Measurements from ENCODE around the gene QRFPR.
"Not testable (repeated sequence)": the region's sequence is repeated elsewhere in the genome, so short reads cannot be mapped to it uniquely, and the experiment has no call there.

Gene QRFPR

GRCh38 chr4:121380776-121381462 lies at the start of gene QRFPR:
Gene QRFPR (minus strand): TSS chr4:121381018. CDS start chr4:121380647, 371 bp downstream.
- Histone ChIP-seq H3K9ac (ENCODE audit: low read depth, low read length) (peak within 1 kb of the TSS; percentile 58; the same call in 1 of the 2 replicates), H3K4me3 (ENCODE audit: low read length) (peak within 1 kb of the TSS; percentile 64)

GRCh38 chr4:121428721-121429120 lies 47.9 kb upstream of the QRFPR start:
- H3K27me3 ChIP-seq (ENCODE audit: insufficient read depth, low read length) = no peaks in the 10 kb centered on the region
- H3K27ac ChIP-seq (ENCODE audit: low read length) = no peak overlapping the region
- H3K4me3 ChIP-seq (ENCODE audit: low read length) = no peak overlapping the region
- H3K4me1 ChIP-seq (ENCODE audit: insufficient read depth, low read length) = no peaks in the 10 kb centered on the region
- no peaks in the 10 kb centered on the region for H3K9me3 ChIP-seq (ENCODE audit: insufficient read depth, low read depth, low read length)
- no peak overlapping the region for H3K9ac ChIP-seq (ENCODE audit: low read depth, low read length)
- no peaks in the 10 kb centered on the region for H3K36me3 ChIP-seq (ENCODE audit: insufficient read depth, low read depth, low read length)

More at GRCh38 chr4:121380776-121381462, at the start of gene QRFPR:
- Histone ChIP-seq H3K9me3 (ENCODE audit: insufficient read depth, low read depth, low read length) (no peaks in the 10 kb centered on the region), H3K27ac (ENCODE audit: low read length) (no peak within 1 kb of the TSS), H3K27me3 (ENCODE audit: insufficient read depth, low read length) (peaks cover 46% of the 10 kb centered on the region), H3K4me1 (ENCODE audit: insufficient read depth, low read length) (no peaks in the 10 kb centered on the region), H3K36me3 (ENCODE audit: insufficient read depth, low read depth, low read length) (no peaks in the 10 kb centered on the region)

- Histone ChIP-seq H3K4me1 (ENCODE audit: insufficient read depth, low read length) (no peaks in the 10 kb centered on the region), H3K9ac (ENCODE audit: low read depth, low read length) (no peak overlapping the region), H3K27ac (ENCODE audit: low read length) (no peak overlapping the region), H3K36me3 (ENCODE audit: insufficient read depth, low read depth, low read length) (no peaks in the 10 kb centered on the region), H3K9me3 (ENCODE audit: insufficient read depth, low read depth, low read length) (no peaks in the 10 kb centered on the region), H3K27me3 (ENCODE audit: insufficient read depth, low read length) (no peaks in the 10 kb centered on the region), H3K4me3 (ENCODE audit: low read length) (no peak overlapping the region)
Measured at GRCh38 chr4:121421594-121421993, 40.8 kb upstream of the QRFPR start.

DNA sequence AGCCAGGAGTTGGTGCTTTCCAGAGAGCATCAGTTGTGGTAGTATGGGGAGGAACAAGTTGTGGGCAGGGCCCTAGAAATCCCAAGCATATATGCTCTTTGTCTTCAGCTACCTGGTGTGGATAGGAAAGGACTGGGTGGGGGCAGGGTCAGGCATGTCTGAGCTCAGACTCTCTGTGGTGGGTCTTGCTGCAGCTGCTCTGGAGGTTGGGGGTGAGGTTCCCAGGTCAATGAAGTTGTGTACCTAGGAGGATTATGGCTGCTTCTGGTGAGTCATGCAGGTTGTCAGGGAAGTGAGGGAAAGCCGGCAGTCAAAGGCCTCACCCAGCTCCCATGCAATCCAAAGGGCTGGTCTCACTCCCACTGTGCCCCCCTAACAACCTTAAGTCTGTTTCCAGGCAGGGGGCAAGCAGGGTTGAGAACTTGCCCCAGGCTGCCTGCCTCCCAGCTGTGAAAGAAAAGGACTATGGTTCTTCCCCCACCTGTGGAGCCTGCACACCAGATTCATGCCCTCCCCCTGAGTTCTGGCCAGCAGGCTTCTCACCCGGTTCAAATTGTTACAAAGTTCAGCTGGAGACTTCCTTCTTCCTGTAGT lies 30.4 kb upstream of the QRFPR start:
- H3K36me3 ChIP-seq (ENCODE audit: insufficient read depth, low read depth, low read length) = no peaks in the 10 kb centered on the region
- H3K9ac ChIP-seq (ENCODE audit: low read depth, low read length) = no peak overlapping the region
- H3K27ac ChIP-seq (ENCODE audit: low read length) = no peak overlapping the region
- no peaks in the 10 kb centered on the region for H3K4me1 ChIP-seq (ENCODE audit: insufficient read depth, low read length)
- H3K4me3 ChIP-seq (ENCODE audit: low read length) = no peak overlapping the region
- H3K9me3 ChIP-seq (ENCODE audit: insufficient read depth, low read depth, low read length) = peaks cover 3% of the 10 kb centered on the region; the same call in 1 of the 2 replicates
- H3K27me3 ChIP-seq (ENCODE audit: insufficient read depth, low read length) = no peaks in the 10 kb centered on the region

DNA sequence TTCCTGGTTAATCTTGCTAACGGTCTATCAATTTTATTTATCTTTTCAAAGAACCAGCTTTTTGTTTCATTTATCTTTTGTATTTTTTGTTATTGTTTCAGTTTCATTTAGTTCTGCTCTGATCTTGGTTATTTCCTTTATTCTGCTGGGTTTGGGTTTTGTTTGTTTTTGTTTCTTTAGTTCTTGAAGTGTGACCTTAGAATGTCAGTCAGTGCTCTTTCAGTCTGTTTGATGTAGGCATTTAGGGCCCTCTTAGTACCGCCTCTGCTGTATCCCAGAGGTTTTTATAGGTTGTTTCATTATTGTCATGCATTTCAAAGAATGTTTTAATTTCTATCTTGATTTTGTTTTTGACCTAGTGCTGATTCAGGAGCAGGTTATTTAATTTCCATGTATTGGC lies 27.7 kb upstream of the QRFPR start:
- not testable (repeated sequence) for H3K9me3 ChIP-seq (ENCODE audit: insufficient read depth, low read depth, low read length); H3K27ac ChIP-seq (ENCODE audit: low read length); H3K4me3 ChIP-seq (ENCODE audit: low read length); H3K9ac ChIP-seq (ENCODE audit: low read depth, low read length); H3K36me3 ChIP-seq (ENCODE audit: insufficient read depth, low read depth, low read length); H3K4me1 ChIP-seq (ENCODE audit: insufficient read depth, low read length); H3K27me3 ChIP-seq (ENCODE audit: insufficient read depth, low read length)

DNA sequence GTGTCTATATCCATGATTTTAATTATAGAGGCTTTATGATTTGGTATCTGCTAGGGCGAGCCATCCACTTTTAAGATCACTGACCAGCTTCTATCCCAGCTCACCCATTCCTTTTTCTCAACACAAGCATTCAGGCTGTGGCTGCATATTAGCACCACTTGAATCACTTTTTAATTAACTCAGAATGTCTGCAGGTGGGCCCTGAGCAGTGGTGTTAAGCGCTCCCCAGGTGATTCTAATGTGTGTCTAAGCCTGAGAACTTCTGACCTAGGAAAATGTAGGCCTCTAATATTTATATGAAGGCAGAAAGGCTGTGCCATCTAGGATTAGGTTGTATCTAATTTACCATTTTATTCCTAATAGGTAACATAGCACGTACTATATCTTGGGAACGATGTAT lies 19.8 kb upstream of the QRFPR start:
- Histone ChIP-seq H3K4me3 (ENCODE audit: low read length) (no peak overlapping the region), H3K27me3 (ENCODE audit: insufficient read depth, low read length) (no peaks in the 10 kb centered on the region), H3K36me3 (ENCODE audit: insufficient read depth, low read depth, low read length) (no peaks in the 10 kb centered on the region)

GRCh38 chr4:121397941-121398601 lies 17.3 kb upstream of the QRFPR start:
- Histone ChIP-seq H3K9ac (ENCODE audit: low read depth, low read length) (no peak overlapping the region), H3K9me3 (ENCODE audit: insufficient read depth, low read depth, low read length) (no peaks in the 10 kb centered on the region), H3K4me1 (ENCODE audit: insufficient read depth, low read length) (no peaks in the 10 kb centered on the region), H3K27ac (ENCODE audit: low read length) (no peak overlapping the region), H3K27me3 (ENCODE audit: insufficient read depth, low read length) (no peaks in the 10 kb centered on the region), H3K36me3 (ENCODE audit: insufficient read depth, low read depth, low read length) (no peaks in the 10 kb centered on the region), H3K4me3 (ENCODE audit: low read length) (no peak overlapping the region)

More for the DNA sequence above, 19.8 kb upstream of the QRFPR start:
- H3K27ac ChIP-seq (ENCODE audit: low read length) = no peak overlapping the region
- no peaks in the 10 kb centered on the region for H3K9me3 ChIP-seq (ENCODE audit: insufficient read depth, low read depth, low read length)
- H3K9ac ChIP-seq (ENCODE audit: low read depth, low read length) = no peak overlapping the region
- no peaks in the 10 kb centered on the region for H3K4me1 ChIP-seq (ENCODE audit: insufficient read depth, low read length)

DNA sequence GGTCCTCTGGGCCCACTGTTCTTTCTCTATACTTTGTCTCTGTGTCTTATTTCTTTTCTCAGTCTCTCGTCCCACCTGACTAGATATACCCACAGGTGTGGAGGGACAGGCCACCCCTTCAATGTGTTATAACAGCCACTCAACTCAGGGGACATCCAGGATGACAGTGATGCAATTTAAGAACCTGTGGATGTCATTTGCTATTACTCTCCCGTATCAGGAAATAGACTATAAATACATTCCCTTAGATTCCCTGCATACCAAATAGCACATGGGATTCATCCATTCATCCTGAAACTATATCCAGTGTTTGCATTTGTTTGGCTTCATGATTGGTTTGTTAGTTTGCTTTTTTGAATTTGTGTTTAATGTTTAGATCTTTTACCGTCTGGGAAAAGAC lies 16.6 kb upstream of the QRFPR start:
- no peak overlapping the region for H3K4me3 ChIP-seq (ENCODE audit: low read length)

DNA sequence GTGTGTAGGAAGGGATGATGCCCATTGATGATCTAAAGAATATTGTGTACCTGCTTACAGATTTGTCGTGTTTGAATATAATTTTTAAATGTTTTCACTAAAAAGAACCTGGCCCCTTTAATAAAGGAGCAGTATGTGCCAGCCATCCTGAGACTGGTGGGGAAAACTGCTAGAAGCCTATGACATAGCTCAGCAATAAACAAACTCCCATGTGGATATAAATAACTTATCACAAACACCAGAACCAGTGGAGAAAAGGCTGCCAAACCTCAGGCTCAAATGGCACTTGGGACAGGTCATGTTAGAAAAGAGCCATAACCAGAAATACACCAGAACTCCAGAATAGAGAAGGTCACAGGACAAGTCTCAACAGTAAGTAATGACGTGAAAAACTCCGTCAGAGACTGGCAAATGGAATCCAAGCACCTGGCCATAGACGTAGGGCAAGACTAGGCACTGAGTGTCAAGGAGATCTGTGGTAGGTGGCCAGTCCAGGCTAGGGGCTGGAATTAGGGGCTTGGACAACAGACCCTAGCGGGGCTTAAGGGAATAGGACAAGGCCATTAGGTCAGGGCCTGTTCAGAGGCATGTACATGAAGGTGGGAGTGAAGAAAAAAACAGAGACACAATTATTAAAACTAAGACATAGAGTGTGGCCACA lies 11.7 kb upstream of the QRFPR start:
- H3K36me3 ChIP-seq (ENCODE audit: insufficient read depth, low read depth, low read length) = no peaks in the 10 kb centered on the region
- no peaks in the 10 kb centered on the region for H3K27me3 ChIP-seq (ENCODE audit: insufficient read depth, low read length)
- H3K27ac ChIP-seq (ENCODE audit: low read length) = no peak overlapping the region
- no peaks in the 10 kb centered on the region for H3K4me1 ChIP-seq (ENCODE audit: insufficient read depth, low read length)
- no peak overlapping the region for H3K9ac ChIP-seq (ENCODE audit: low read depth, low read length)
- no peaks in the 10 kb centered on the region; the same call in 1 of the 2 replicates for H3K9me3 ChIP-seq (ENCODE audit: insufficient read depth, low read depth, low read length)
- H3K4me3 ChIP-seq (ENCODE audit: low read length) = no peak overlapping the region

More for the DNA sequence above, 16.6 kb upstream of the QRFPR start:
- Histone ChIP-seq H3K9ac (ENCODE audit: low read depth, low read length) (no peak overlapping the region), H3K4me1 (ENCODE audit: insufficient read depth, low read length) (no peaks in the 10 kb centered on the region), H3K27me3 (ENCODE audit: insufficient read depth, low read length) (no peaks in the 10 kb centered on the region), H3K9me3 (ENCODE audit: insufficient read depth, low read depth, low read length) (no peaks in the 10 kb centered on the region), H3K36me3 (ENCODE audit: insufficient read depth, low read depth, low read length) (no peaks in the 10 kb centered on the region), H3K27ac (ENCODE audit: low read length) (no peak overlapping the region)

- Histone ChIP-seq H3K4me3 (ENCODE audit: low read length) (no peak overlapping the region), H3K9ac (ENCODE audit: low read depth, low read length) (no peak overlapping the region), H3K4me1 (ENCODE audit: insufficient read depth, low read length) (no peaks in the 10 kb centered on the region), H3K9me3 (ENCODE audit: insufficient read depth, low read depth, low read length) (no peaks in the 10 kb centered on the region; the same call in 1 of the 2 replicates), H3K27me3 (ENCODE audit: insufficient read depth, low read length) (no peaks in the 10 kb centered on the region), H3K36me3 (ENCODE audit: insufficient read depth, low read depth, low read length) (no peaks in the 10 kb centered on the region), H3K27ac (ENCODE audit: low read length) (no peak overlapping the region)
Measured at GRCh38 chr4:121390335-121390734, 9.5 kb upstream of the QRFPR start.

GRCh38 chr4:121379276-121379675 lies 1.5 kb downstream of the QRFPR start:
- no peaks in the 10 kb centered on the region for H3K4me1 ChIP-seq (ENCODE audit: insufficient read depth, low read length)
- peaks cover 46% of the 10 kb centered on the region for H3K27me3 ChIP-seq (ENCODE audit: insufficient read depth, low read length)
- H3K27ac ChIP-seq (ENCODE audit: low read length) = no peak overlapping the region
- 0 out of 2 replicates have a peak overlapping the region, but pooled peaks have one; percentile 64 for H3K4me3 ChIP-seq (ENCODE audit: low read length)
- no peaks in the 10 kb centered on the region for H3K9me3 ChIP-seq (ENCODE audit: insufficient read depth, low read depth, low read length)
- no peak overlapping the region for H3K9ac ChIP-seq (ENCODE audit: low read depth, low read length)
- no peaks in the 10 kb centered on the region for H3K36me3 ChIP-seq (ENCODE audit: insufficient read depth, low read depth, low read length)

Data from iPS-20b (cell line).